Neutrophil (primary cell): ENCODE measurements around the gene JAGN1.
A peak's percentile ranks its signal among the peaks of the same experiment; 100 is the strongest.

Experiments used
- H3K27ac ChIP-seq: fragments of 200-600 bp; sonication (generic); 2 replicates; pipeline ENCODE4 v1.5.1; 2016; ENCODE audit warnings: mild to moderate bottlenecking, moderate library complexity
- H3K27me3 ChIP-seq: fragments of 200-600 bp; sonication (generic); 2 replicates; pipeline ENCODE4 v1.6.0; 2016; ENCODE audit warnings: mild to moderate bottlenecking
- H3K36me3 ChIP-seq: fragments of 200-600 bp; sonication (generic); 2 replicates; pipeline ENCODE4 v1.5.1; 2017
- H3K4me1 ChIP-seq, 2 experiments: fragments of 200-600 bp in 1 of 2; sonication (generic) in 1 of 2; 1 replicate in 1 of 2; 2 replicates in 1 of 2; pipeline versions ENCODE4 v1.5.1 to v1.6.1; 2013 to 2016; ENCODE audit warnings: low read depth in 1 of 2, low read length in 1 of 2, mild to moderate bottlenecking in 1 of 2, moderate library complexity in 1 of 2; ENCODE audit not compliant: control insufficient read depth in 1 of 2, insufficient read depth in 1 of 2
- H3K4me3 ChIP-seq, 2 experiments: fragments of 200-600 bp in 1 of 2; sonication (generic) in 1 of 2; 1 replicate in 1 of 2; 2 replicates in 1 of 2; pipeline ENCODE4 v1.5.1; 2013 to 2016; ENCODE audit warnings: low read depth in 1 of 2, low read length in 1 of 2, mild to moderate bottlenecking in 1 of 2, moderate library complexity in 1 of 2
- H3K9me3 ChIP-seq: fragments of 200-600 bp; sonication (generic); 2 replicates; pipeline ENCODE4 v1.5.1; 2016
- TF ChIP-seq, protein P1 (sequence below): fragments of 200-600 bp; sonication (generic); IDR thresholded peaks from 2 replicates; pipeline ENCODE4 v1.5.1; 2016; ENCODE audit warnings: antibody characterized with exemption

Gene JAGN1

GRCh38 chr3:9913601-9914000 is 23.2 kb downstream of the JAGN1 start:
- Histone ChIP-seq H3K4me1 (peaks cover 32 to 34% of the 10 kb centered on the region in 2 experiments), H3K4me3 (no peak overlapping the region), H3K9me3 (no peaks in the 10 kb centered on the region), H3K36me3 (no peaks in the 10 kb centered on the region), H3K27me3 (no peaks in the 10 kb centered on the region), H3K27ac (no peak overlapping the region)
- TF ChIP-seq, protein P1, sequence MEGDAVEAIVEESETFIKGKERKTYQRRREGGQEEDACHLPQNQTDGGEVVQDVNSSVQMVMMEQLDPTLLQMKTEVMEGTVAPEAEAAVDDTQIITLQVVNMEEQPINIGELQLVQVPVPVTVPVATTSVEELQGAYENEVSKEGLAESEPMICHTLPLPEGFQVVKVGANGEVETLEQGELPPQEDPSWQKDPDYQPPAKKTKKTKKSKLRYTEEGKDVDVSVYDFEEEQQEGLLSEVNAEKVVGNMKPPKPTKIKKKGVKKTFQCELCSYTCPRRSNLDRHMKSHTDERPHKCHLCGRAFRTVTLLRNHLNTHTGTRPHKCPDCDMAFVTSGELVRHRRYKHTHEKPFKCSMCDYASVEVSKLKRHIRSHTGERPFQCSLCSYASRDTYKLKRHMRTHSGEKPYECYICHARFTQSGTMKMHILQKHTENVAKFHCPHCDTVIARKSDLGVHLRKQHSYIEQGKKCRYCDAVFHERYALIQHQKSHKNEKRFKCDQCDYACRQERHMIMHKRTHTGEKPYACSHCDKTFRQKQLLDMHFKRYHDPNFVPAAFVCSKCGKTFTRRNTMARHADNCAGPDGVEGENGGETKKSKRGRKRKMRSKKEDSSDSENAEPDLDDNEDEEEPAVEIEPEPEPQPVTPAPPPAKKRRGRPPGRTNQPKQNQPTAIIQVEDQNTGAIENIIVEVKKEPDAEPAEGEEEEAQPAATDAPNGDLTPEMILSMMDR: no peak

- TF ChIP-seq, protein P1: no peak
- Histone ChIP-seq H3K4me3 (no peak overlapping the region), H3K27me3 (no peaks in the 10 kb centered on the region), H3K4me1 (peaks cover 32 to 34% of the 10 kb centered on the region in 2 experiments), H3K9me3 (no peaks in the 10 kb centered on the region), H3K27ac (no peak overlapping the region), H3K36me3 (no peaks in the 10 kb centered on the region)
Observed at GRCh38 chr3:9914011-9914410, 23.6 kb downstream of the JAGN1 start.

- Histone ChIP-seq H3K9me3 (no peaks in the 10 kb centered on the region), H3K27me3 (no peaks in the 10 kb centered on the region), H3K36me3 (no peaks in the 10 kb centered on the region), H3K4me1 (peaks cover 32 to 34% of the 10 kb centered on the region in 2 experiments), H3K4me3 (peak overlapping the region; percentile 66 to 70), H3K27ac (no peak overlapping the region)
- TF ChIP-seq, protein P1: no peak
Observed at GRCh38 chr3:9914559-9915253, 24.3 kb downstream of the JAGN1 start.

- Histone ChIP-seq H3K9me3 (no peaks in the 10 kb centered on the region), H3K27me3 (no peaks in the 10 kb centered on the region), H3K36me3 (no peaks in the 10 kb centered on the region), H3K27ac (peak overlapping the region; percentile 58), H3K4me3 (peak overlapping the region; percentile 66 to 70), H3K4me1 (peaks cover 32 to 34% of the 10 kb centered on the region in 2 experiments)
- TF ChIP-seq, protein P1: no peak
Observed at GRCh38 chr3:9915254-9916141, 25.1 kb downstream of the JAGN1 start.

- H3K4me1 ChIP-seq: peaks cover 32 to 34% of the 10 kb centered on the region in 2 experiments
- no peaks in the 10 kb centered on the region for H3K9me3 ChIP-seq
- H3K36me3 ChIP-seq: no peaks in the 10 kb centered on the region
- no peak overlapping the region for H3K27ac ChIP-seq
- TF ChIP-seq, protein P1: no peak
- H3K4me3 ChIP-seq: peak overlapping the region; percentile 14 to 70
- H3K27me3 ChIP-seq: no peaks in the 10 kb centered on the region
Observed at GRCh38 chr3:9916346-9916733, 25.9 kb downstream of the JAGN1 start.
